Activated CD4-positive, alpha-beta T cell treated with anti-CD3 and anti-CD28 coated beads for 4 hours (primary cell): ENCODE measurements around the gene ZNF341.

Source experiments
- DNase-seq, 2 donors: peaks; one replicate each; pipeline ENCODE4 v3.0.0-alpha.2; 2020

ZNF341 gene

GRCh38 chr20:33798444-33798843 lies 66.6 kb downstream of the ZNF341 start:
- no peak for DNase-seq

- DNase-seq, result no peak
Measured at GRCh38 chr20:33803921-33804337, 72.1 kb downstream of the ZNF341 start.

GRCh38 chr20:33808388-33808787 lies 76.6 kb downstream of the ZNF341 start:
- no peak for DNase-seq

- no peak for DNase-seq
Measured at GRCh38 chr20:33810259-33810658, 78.5 kb downstream of the ZNF341 start.

- DNase-seq, result peak; percentile 98 to 99
Measured at GRCh38 chr20:33810885-33811775, 79.3 kb downstream of the ZNF341 start, which contains the start of gene CHMP4B. Gene CHMP4B, plus strand, starts transcription at chr20:33811348. Its CDS starts 121 bp downstream, at chr20:33811469.

GRCh38 chr20:33811776-33812151 lies 80.0 kb downstream of the ZNF341 start:
- peak in 1 of 2 donors; percentile 5 for DNase-seq

GRCh38 chr20:33812152-33812849 lies 80.5 kb downstream of the ZNF341 start:
- DNase-seq, result peak; percentile 33 to 36

GRCh38 chr20:33812908-33813462 lies 81.2 kb downstream of the ZNF341 start:
- no peak for DNase-seq

GRCh38 chr20:33814238-33814712 lies 82.5 kb downstream of the ZNF341 start:
- no peak for DNase-seq

- no peak for DNase-seq
Measured at GRCh38 chr20:33815671-33816070, 83.9 kb downstream of the ZNF341 start.

- DNase-seq, result no peak
Measured at GRCh38 chr20:33816191-33816590, 84.4 kb downstream of the ZNF341 start.

- no peak for DNase-seq
Measured at GRCh38 chr20:33817411-33817810, 85.6 kb downstream of the ZNF341 start.

GRCh38 chr20:33819456-33819855 lies 87.7 kb downstream of the ZNF341 start:
- DNase-seq, result no peak

GRCh38 chr20:33820362-33820761 lies 88.6 kb downstream of the ZNF341 start:
- DNase-seq, result no peak

GRCh38 chr20:33821270-33821836 lies 89.6 kb downstream of the ZNF341 start:
- DNase-seq, result no peak

- DNase-seq, result no peak
Measured at GRCh38 chr20:33822423-33822822, 90.6 kb downstream of the ZNF341 start.

GRCh38 chr20:33822991-33823390 lies 91.2 kb downstream of the ZNF341 start:
- DNase-seq, result no peak

- no peak for DNase-seq
Measured at GRCh38 chr20:33824852-33825251, 93.1 kb downstream of the ZNF341 start.

GRCh38 chr20:33825340-33826269 lies 93.8 kb downstream of the ZNF341 start:
- no peak for DNase-seq

- no peak for DNase-seq
Measured at GRCh38 chr20:33826270-33826897, 94.6 kb downstream of the ZNF341 start.

- no peak for DNase-seq
Measured at GRCh38 chr20:33827109-33827508, 95.3 kb downstream of the ZNF341 start.
